HG03135 (cell line): ENCODE data around the gene MEF2C.
"Not testable (repeated sequence)": the region's sequence is repeated elsewhere in the genome, so short reads cannot be mapped to it uniquely, and the experiment has no call there.

Experiments
- ATAC-seq: cut with Tn5 transposase; IDR thresholded peaks from one replicate; pipeline ENCODE4 v1.9.1; 2021; ENCODE audit warnings: mild to moderate bottlenecking, moderate library complexity; ENCODE audit not compliant: unreplicated experiment

Gene MEF2C

GRCh38 chr5:88806338-88806737 lies 76.6 kb downstream of the MEF2C start:
- ATAC-seq = no peak

- ATAC-seq = peak; percentile 71
These were observed 77.7 kb downstream of the MEF2C start for GRCh38 chr5:88805151-88805784.

GRCh38 chr5:88804444-88804843 lies 78.5 kb downstream of the MEF2C start:
- no peak for ATAC-seq

GRCh38 chr5:88803309-88803708 lies 79.7 kb downstream of the MEF2C start:
- ATAC-seq = no peak

GRCh38 chr5:88799938-88800535 lies 82.9 kb downstream of the MEF2C start:
- ATAC-seq = no peak

- ATAC-seq = not testable (repeated sequence)
These were observed 84.1 kb downstream of the MEF2C start for GRCh38 chr5:88798933-88799332.

- not testable (repeated sequence) for ATAC-seq
These were observed 89.2 kb downstream of the MEF2C start for GRCh38 chr5:88793797-88794196.

- ATAC-seq = peak; percentile 84
These were observed 90.7 kb downstream of the MEF2C start for GRCh38 chr5:88792144-88792840.

- ATAC-seq = no peak
These were observed 95.1 kb downstream of the MEF2C start for GRCh38 chr5:88787856-88788255.

- ATAC-seq = no peak
These were observed 96.2 kb downstream of the MEF2C start for GRCh38 chr5:88786789-88787188.

GRCh38 chr5:88785746-88786565 lies 97.0 kb downstream of the MEF2C start:
- ATAC-seq = peak; percentile 64

- ATAC-seq = no peak
These were observed 100.4 kb downstream of the MEF2C start for GRCh38 chr5:88782571-88782970.

- ATAC-seq = no peak
These were observed 102.2 kb downstream of the MEF2C start for GRCh38 chr5:88780736-88781135.

- no peak for ATAC-seq
These were observed 104.2 kb downstream of the MEF2C start for GRCh38 chr5:88778736-88779135.

- ATAC-seq = no peak
These were observed 106.3 kb downstream of the MEF2C start for GRCh38 chr5:88776692-88777091.

- no peak for ATAC-seq
These were observed 110.2 kb downstream of the MEF2C start for GRCh38 chr5:88772831-88773230.

GRCh38 chr5:88772047-88772446 lies 110.9 kb downstream of the MEF2C start:
- ATAC-seq = no peak

- no peak for ATAC-seq
These were observed 112.4 kb downstream of the MEF2C start for GRCh38 chr5:88770276-88771257.

- ATAC-seq = no peak
These were observed 113.8 kb downstream of the MEF2C start for GRCh38 chr5:88769165-88769564.

- ATAC-seq = no peak
These were observed 114.6 kb downstream of the MEF2C start for GRCh38 chr5:88768411-88768810.
